NK-92 (cell line): Measurements from ENCODE around the gene PRKN.
"Not testable (repeated sequence)": the region's sequence is repeated elsewhere in the genome, so short reads cannot be mapped to it uniquely, and the experiment has no call there.

Experiments
- DNase-seq: peaks from one replicate; lab custom pipeline; 2025; ENCODE audit not compliant: unreplicated experiment; lab: John Stamatoyannopoulos, UW

PRKN gene

DNA sequence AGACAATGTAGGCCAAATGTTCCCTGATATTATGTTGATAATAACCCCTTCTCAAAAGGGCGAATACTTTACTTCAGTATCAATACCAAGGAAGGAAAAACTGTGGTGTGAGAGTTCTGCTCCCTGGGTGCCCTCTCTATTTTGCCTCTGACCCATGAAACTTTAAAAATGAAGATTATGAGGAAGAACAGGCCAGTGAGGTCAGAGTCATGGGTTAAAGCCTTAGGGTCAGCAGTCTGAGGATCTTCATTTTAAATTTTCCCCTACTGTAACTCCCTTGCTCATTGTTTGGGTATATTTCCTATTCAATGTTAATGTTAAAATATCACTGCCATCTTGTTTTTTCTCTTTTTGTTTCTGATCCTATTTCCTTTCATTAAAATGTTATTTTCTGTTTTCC lies 47.9 kb downstream of the PRKN start:
- DNase-seq: no peak

DNA sequence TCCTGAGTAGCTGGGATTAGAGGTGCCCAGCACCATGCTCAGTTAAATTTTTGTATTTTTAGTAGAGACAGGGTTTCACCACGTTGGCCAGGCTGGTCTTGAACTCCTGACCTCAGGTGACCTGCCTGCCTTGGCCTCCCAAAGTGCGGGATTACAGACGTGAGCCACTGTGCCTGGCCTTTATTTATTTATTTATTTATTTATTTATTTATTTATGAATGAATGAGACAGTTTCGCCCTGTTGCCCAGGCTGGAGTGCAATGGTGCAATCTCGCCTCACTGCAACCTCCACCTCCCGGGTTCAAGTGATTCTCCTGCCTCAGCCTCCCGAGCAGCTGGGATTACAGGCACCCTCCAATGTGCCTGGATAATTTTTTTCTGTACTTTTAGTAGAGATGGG lies 48.7 kb downstream of the PRKN start:
- not testable (repeated sequence) for DNase-seq

DNA sequence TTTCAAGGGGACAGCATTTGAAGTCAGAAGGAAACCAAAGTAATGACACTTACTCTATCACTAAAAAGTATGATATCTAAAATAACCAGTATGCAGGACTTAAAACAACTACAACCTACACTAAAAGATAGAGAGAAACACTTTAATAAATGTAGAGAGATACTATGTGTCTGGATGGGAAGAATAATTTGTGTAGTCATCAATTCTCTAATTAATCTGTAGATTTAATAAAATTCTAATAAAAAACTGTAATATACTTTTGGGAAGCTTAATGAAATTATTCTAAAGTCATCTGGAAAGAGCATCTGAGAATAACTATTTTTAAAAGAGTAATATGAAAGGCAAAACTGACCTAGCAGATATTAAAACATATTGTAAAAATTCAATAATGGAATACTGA lies 52.1 kb downstream of the PRKN start:
- no peak for DNase-seq

DNA sequence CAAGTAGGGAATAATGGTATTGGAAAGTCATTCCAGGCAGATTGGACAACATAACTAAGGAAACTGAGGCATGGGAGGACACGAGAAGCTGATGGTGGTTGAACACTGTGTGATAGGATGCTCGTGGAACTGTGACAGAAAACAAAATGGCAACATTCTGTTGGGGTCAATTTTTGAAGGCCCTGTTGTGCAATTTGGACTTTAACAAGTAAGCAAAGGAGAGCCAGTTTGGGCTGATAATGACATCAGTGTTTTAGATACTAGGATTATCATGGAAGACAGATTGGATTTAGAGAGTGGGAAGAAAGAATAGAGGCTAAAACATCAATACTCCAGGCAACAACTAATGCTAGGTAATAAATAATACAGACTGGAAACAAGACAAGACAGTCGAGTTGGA lies 53.1 kb downstream of the PRKN start:
- no peak for DNase-seq

DNA sequence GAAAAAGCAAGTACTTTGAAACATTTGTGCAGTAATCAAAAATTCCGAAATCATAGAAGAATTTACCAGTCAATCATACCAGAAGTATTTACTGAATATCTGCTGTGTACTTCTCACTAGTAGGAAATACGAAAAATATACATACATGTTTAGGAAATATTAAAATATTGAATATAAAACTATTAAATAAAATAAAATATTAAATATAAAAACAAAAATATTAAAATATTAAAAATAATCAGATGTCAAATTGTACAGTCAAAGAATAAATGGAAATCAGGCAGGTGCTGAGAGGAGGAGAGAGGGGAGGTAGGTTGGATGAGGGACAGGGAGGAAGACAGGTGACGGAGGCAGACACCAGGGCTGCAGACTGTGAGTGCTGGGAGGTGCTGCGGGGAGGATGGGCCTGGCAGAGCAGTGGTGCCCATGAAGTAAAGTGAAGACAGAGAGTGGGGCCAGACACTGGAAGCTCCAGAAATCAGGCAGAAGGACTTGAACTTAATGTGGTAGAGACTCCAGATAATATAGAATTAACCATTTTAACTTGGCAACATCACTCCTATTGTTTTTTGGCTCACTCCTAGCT lies 55.9 kb downstream of the PRKN start:
- no peak for DNase-seq

DNA sequence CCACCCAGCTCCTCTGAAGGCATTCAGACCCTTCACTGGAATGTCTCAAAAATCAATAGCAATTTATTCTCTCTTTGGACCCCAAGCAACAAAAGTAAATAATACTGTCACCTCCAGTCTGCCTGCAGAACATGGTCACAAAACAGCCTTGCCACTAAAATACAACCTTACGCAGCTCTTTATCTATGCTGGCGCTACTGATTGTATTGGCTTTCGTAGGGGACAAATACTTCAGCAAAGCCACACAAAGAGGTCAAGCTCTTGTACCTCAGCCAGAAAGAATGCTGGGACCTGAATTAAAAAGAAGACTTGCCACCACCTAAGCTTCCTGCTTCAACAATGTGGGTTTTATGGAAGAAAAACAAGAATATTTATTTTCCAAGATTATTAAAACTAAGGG lies 57.2 kb downstream of the PRKN start:
- DNase-seq: no peak

DNA sequence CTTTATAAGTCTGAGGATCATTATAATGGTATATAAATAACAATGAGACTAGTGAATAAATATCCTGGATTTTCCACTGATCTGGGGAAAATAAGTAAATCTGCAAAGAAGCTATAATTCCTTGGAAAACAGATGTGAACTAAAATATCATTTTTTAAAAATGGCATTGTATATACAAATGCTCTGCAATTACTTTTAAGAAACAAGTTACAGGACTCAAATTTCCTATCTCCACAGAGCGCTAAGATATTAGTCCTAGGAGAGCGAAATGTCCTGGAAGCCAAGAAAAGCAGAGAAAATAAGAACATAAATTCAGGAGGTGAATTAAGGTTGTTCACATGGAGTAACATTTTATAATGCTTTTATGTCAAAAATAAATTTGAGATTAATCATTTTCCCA lies 61.3 kb downstream of the PRKN start:
- DNase-seq: no peak

DNA sequence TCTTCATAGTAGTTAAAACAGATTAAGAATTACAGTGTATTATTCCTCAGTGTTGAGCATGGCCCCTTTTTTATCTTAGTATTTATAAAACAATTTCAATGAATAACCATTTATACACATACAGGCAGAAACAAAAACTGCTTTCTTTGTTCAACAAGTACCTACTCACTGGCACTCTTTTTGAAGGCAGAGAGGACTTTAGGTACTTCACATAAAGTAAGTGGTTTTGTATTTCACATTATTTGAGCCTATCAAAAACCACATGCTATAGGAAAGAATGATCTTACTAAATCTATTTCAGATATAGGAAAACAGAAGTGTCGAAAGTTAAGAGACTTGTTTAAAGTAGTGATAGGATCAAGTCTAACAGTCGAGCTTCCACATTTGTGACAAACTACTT lies 73.8 kb downstream of the PRKN start:
- no peak for DNase-seq

DNA sequence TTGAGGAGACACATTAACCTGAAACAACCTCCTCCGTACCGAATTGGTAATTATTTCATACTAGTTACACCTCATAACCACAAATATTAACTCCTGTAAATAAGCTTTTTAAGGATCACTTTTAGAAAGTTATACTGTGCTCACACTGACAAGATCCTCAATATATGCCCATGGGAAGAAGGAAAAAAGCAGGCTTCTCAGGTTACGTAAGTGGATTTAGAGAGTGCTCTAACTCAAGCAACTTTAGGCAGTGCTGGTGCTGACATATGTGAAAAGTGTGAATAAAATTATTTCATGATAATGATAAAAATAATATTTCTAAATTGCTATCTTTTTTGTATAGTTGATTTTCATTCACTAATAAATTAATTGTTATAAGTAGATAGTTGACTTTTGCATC lies 76.1 kb downstream of the PRKN start:
- no peak for DNase-seq

DNA sequence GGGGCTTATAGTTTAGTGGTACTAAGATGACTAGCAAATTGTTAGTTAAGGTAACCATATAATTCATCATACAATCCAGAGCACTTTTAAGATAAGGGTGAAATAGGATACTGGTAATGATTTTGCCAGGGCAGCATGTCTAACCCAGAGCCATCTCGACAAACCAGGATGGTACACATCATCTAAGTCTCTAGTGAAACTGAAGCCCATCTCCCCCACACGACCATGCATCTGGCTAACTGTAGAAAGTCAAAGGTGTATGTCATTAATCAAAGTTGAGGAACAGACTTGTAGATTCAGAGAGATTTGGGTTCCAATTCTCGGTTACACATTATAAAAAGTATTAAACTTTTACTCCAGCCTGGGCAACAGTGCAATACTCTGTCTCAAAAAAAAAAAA lies 78.3 kb downstream of the PRKN start:
- DNase-seq: no peak

DNA sequence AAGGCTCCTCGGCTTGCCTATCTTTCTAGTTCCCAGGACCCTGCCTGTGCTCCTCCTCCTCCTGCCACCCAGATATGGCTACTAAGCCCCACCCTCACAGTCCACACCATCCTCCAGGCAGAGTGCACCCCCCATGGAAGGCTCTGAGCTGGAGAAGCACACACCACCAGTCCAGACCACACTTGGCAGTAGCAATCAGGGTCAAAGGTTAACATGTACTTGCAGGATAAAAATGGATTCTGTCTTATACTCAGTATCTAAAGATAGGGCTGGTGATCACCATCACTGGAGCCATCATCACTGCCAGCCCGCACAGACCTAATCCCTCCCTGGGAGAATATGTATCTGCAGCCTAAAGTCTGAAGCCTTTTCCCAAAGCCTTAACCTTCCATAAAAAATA lies 83.4 kb downstream of the PRKN start:
- no peak for DNase-seq

DNA sequence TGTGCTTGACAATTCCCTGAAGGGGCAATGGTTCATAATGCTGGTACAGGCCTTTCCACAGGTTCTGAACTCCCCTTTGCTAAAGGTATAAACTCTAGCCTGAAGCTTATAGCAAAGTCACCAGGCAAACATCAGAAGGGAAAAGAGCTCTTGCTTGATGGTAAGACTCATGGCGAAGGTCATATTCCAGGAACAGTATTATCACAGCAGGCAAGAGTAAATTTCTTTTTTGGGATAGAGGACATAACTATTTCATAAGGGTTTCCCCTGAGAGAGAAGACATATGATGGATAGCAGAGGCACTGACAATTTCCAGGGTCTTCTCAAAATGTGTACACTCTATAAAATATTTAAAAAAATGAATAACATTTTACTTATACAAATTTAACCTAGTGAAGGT lies 86.8 kb downstream of the PRKN start:
- no peak for DNase-seq

DNA sequence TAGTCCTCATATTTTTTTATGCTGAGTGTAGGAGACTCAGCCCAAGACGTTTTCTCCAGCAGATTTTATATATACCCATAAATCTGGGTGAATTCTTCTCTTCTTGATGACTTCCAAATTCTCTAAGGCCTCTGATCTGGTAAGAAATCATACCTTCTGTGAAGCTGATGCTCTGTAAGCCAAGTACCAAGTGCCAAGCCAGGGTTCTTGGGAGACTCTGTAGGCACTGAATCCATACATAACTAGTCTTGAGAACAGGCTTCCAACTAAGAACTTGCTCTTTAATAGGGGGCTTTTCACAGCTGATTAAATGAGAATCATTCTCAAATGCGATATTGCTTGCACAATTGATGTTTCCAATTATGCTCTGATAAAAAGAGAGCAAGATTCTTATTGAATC lies 87.6 kb downstream of the PRKN start:
- DNase-seq: no peak

DNA sequence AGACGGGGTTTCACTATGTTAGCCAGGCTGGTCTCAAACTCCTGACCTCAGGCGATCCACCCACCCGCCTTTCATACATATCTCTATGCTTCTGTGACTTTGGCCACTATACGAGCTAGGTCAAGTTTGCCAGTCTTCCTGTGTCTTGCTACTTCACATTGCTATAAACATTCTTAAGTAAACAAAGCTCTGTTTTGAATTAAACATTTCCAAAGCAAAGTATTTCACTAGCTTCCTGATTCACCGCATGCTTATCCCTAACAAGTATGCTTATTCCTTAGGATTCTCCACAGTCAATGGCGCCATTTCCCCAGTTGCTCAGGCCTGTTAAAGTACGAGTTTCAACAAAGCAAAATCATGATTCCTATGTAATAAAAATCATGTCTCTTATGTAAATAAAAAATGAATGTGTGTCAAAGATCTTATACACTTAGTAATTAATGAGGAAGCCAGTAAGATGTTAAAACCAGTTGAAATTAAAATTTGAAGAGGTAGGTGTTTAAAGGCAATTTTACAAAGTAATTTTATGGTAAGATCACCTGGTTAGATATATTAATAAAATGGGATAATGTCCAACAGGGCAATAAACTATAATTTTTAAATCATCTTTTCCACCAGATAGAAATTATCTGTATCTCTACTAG lies 88.5 kb downstream of the PRKN start:
- no peak for DNase-seq

DNA sequence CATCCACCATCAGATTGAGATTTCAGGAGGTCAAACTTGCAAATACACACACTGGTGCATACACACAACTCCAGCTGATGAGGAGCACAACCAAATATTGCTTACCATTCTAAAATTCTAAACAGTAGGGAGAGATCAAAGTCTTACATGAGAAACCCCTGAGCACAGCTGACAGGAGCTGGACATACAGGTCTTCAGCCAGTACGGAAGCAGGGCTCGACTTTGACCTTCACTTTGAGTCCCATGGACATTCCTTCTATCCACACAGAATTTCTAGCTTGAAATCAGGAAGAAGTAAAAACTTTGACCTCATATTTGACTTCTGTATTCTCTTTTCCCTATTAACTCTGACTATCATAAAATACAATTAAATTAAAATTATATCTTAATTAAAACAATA lies 90.2 kb downstream of the PRKN start:
- no peak for DNase-seq

DNA sequence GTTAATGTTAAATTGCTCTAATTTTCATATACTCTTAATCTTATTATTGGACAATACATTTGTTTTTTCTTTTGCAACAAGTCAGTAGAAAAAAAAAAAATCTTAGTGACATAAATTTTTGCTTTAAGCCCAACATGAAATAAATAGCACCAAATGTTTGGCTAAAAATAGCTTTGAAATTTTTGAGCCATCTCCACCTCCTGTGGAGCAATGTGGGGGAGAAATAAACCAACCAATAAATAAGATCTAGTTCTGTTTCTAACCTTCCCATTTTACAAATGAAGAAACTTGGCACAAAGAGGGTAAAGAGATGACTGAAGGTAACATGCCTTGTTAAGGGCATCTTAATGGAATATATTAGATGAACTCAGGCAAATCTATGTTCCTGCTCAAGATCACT lies 91.4 kb downstream of the PRKN start:
- DNase-seq: no peak

DNA sequence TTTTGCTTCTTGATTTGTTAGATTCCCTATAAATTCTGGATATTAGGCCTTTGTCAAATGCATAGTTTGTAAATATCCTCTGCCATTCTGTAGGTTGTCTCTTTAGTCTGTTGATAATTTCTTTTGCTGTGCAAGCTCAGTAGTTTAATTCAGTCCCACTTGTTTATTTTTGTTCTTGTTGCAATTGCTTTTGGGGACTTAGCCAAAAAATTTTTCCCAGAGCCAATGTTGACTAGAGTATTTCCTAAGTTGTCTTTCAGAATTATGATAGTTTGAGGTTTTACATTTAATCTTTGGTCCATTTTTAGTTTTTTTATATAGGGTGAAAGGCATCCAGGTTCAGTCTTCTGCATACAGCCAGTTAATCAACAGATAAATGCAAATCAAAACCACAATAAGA lies 96.0 kb downstream of the PRKN start:
- DNase-seq: no peak

DNA sequence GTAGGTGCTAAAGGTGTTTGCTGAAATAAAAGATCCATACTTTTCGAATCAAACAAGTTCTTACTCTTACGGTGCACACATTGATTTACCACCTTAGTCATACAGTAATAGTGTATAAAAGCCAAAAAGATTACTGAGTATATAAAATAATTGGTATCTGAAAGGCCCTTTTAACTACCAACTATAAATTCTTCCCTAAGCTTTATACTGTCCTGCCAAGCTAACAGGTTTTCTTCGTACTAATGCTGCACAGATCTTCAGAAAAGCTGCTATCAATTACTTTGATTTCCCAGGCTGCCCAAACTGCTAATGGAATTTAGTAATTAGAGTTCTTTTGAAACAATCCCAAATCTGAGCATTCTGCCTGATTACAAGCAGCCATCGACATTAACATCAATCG lies 97.5 kb downstream of the PRKN start:
- DNase-seq: no peak

DNA sequence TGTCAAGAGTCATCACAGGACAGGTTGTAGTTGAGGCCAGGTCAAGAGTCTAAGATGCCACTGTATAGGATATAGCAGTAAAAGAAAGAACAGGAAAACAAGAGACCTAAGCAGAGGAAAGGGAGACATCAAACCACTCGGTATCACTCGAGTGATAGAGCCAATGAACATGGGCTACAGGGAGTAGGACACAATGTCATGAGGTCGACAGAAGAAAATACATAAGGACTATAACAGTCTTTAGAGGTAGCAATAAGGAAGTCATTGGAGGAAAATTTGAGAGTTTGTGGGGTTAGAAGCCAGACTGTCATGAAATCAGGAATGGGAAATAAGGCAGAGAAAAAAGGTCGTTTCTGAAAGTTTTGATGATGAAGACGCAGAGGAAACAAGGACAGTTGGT lies 99.7 kb downstream of the PRKN start:
- DNase-seq: no peak

DNA sequence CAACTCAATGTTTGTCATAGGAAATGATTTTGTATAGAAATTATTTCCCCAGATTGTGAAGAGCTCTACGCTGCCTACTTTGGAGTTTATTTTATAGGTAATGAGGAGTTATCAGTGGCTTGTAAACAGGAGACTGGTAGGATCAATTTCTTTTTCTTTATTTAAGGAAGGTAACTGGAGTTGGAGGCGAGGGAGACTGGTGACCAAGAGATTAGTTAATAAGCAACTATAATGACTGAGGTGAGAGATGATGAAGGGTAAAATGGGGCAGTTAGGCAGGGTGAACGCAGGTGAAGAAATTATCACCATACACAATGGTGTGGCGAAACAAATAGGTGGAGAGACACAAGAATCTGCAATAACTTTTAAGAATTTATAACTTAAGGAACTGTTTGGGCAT lies 100.2 kb downstream of the PRKN start:
- DNase-seq: no peak

DNA sequence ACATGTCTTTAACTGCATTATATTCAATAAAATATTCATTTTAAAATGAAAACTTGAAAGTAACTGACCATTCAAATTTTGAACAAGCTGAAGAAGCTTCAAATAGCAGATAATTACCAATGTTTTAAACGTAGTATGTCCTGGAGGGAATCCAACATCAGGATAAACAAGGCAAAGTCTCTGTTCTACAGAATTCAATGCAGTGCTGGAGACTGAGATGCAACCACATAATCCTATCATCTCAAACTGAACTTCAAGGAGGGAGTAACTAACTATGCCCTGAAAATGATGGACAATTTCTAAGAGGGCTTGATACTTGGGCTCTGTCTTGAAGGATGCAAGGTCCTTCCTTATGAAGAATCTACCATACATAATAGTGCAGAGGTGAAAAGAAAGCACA lies 100.7 kb downstream of the PRKN start:
- DNase-seq: no peak

DNA sequence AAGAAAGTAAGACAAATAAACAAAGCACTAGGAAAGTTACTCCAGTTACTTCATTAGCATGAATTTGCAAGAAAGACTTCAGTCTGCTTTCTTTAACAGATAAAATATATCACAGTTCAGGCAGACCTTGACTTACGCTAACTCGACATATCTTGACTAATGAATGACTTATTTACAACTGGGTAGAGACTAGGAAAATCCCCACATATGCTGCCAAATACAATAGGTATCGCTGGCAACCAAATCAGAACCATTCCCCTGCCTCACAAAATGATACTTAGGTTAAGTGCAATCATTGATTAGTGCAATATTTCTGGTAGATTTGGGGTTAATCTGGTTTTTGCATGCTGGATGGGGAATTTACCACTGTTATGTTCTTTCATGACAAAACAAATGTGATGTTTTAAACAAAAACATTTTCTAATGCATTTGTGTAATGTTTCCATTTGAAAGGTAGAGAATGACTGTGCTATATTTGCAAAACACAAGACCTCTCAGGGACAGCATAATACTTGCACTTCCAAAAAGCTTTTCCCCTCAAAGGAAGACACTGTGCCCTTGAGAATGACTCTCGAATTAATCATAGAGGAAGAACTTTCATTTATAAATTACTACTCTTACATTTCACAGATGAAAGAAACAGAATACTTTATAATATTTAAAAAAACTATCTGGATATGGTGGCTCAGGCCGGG lies 101.6 kb downstream of the PRKN start:
- no peak for DNase-seq

DNA sequence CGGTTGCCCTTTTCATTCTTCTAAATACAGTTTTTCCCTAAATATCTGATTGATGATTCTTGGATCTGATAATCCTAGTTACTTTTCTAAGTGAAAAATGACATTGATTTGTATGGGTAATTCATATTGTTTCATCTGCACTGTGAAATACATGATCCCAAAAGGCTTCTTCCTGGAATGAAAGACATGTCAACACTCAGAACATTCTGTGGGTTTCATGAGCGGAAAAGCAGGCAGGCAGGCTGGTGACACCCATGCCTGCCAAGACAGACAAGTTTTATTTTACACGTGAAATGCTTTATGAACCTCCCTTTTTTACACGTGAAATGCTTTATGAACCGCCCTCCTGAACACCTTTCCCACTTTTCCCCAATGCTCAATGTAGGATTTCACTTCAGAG lies 105.0 kb downstream of the PRKN start:
- DNase-seq: no peak
